Activated CD4-positive, alpha-beta T cell treated with anti-CD3 and anti-CD28 coated beads for 4 hours (primary cell): Measurements from ENCODE around the gene CEP112.
"Not testable (repeated sequence)": the region's sequence is repeated elsewhere in the genome, so short reads cannot be mapped to it uniquely, and the experiment has no call there.

Experiments used
- DNase-seq, 2 donors: peaks; one replicate each; pipeline ENCODE4 v3.0.0-alpha.2; 2020

The CEP112 gene

DNA sequence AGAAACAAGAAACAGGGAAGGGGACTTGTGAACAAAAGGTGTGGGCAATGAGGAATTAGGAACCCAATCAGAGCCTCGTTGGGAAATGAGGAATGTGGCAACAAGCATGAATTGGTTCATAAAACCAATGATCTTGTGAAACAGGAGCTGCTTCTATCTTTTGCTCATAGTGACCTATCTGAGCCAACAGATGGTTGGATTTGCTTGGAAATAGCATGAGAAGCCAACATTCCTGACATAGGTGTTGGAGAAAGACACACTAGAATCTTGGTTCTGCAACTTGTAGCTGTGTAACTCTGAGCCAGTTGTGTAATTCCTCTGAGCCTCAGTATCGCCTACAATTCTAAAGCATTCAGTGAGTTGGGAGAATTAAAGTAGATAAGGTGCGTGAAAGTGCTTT, 378.6 kb downstream of the CEP112 start:
- no peak for DNase-seq

DNA sequence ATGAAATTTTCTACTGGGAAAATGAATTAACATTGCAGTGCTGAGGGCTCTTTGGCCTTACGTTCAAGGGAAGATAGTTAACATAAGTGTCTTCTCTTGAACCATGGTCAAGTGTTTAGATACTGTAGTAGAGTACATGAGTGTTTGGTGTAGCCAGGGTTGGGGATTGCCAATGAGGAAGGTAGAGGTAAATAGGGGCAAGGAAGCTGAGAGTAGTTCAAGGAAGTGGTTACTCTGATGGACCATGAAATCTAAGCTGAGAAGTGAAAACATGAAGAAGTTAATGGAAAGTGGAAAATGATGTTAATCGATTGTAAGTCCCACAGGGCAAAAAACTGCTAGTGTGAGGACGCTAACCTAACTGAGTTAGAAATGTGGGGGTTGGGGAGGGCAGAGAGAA, 380.9 kb downstream of the CEP112 start:
- no peak for DNase-seq

DNA sequence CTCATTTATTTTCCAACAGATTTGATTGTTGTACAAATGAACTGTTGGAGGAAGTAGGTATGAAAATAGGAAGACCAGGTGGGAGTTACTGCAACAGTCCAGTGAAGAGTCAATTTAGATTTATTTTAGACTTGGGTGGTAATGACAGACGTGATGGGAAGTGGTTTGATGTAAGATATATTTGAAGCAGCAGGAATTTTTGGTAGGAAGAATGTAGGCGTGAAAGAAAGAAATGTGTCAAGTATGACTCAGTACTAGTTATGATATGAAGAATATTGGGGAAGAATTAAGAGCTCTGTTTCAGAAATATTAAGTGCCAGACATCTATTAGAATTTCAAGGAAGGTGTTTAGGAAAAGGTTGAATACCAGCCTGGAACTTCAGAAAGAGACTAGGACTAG, 382.6 kb downstream of the CEP112 start:
- no peak for DNase-seq

- not testable (repeated sequence) for DNase-seq
These were observed 383.4 kb downstream of the CEP112 start for GRCh38 chr17:65808566-65808965.

- DNase-seq = no peak
These were observed 384.6 kb downstream of the CEP112 start for GRCh38 chr17:65807361-65807760.

DNA sequence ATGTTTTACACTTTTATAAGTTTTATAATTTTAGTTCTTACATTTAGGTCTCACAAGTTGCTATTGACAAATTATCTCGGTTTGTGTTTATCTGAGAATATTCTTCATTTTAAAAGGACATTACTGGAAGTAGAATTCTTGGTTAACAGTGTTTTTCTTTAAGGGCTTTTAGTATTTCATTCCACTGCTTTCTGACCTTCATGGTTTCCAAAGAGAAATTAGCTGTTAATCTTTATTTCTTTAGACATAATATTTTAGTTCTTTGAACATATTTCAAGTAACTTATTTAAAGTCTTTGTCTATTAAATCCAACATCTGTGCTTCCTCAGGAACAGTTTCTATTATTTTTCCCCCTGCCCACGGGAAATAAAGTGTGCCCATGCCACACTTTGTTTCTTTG, 390.4 kb downstream of the CEP112 start:
- no peak for DNase-seq

- no peak for DNase-seq
These were observed 391.3 kb downstream of the CEP112 start for GRCh38 chr17:65800655-65801054.

DNA sequence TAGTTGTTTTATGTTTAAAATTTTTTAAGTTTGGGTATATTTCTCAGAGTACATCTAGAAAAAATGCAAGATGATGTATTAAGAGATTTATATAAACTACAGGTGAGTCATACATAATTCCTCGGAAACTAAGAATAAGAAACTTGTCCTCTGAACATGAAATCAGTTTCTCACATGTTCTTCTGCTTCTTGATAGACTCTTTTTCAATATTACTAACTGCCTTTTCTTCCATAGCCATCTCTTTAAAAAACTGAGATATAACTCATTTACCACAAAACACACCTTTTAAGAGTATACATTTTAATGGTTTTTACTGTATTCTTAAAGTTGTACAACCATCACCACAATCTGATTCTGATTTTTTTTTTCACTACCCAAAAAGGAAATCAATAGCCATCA, 392.1 kb downstream of the CEP112 start:
- no peak for DNase-seq

DNA sequence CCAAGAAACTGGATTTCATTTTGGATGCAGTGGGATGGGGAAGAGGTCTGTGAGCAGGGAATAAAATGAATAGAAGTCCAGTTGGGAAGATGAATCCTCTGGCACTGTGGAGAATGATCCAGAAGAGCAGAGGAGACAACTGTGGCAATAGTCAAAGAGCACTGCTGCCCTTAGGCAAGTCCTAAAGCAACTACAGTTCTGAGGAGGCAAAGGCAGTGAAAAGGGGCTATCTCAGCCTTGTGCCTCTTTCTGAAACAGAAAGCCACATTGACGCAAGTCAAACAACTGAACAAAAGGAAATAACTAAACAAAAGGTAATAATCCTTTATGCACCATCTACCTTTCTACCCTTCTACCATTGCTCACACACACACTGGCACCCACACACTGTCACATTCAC, 392.5 kb downstream of the CEP112 start:
- no peak for DNase-seq

DNA sequence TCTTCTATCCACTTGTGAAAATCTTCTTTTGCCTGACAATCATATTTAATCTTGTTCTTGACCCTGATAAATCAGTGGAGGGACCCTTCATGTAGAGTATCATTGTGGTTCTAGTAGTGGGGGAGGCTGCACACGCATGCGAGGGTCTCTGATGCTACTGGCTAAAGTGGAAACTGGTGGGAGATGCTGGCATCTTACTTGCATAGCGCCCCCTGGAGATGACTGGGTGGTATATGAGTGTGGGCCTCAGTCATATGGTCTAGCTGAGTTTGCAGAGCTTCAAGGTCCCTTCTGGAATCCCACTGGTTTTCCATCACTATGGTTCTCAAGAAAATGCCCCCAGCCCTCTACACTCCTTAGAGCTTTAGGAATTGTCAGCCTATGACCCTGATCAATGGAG, 394.1 kb downstream of the CEP112 start:
- DNase-seq = peak; percentile 3 to 27

- no peak for DNase-seq
These were observed 394.8 kb downstream of the CEP112 start for GRCh38 chr17:65797101-65797500.

- peak in 1 of 2 donors; percentile 7 for DNase-seq
These were observed 397.4 kb downstream of the CEP112 start for GRCh38 chr17:65794572-65794971.

- no peak for DNase-seq
These were observed 401.7 kb downstream of the CEP112 start for GRCh38 chr17:65790241-65790640.

DNA sequence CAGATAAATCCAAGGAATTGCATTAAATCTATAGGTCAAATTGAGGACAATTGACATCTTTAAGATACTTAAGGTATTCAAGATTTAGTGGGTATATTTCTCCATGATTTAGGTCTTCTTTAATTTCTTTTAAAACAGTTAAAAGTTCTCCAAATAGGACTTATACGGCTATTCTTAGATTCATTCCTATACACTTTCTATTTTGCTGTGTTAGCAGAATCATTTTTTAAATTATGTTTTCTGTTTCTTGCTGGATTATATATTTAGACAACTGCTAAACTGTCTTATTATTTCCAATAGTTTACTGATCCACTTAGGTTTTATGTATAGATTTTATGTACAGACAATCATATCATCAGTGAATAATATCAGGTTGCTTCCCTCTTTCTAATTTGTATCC, 404.4 kb downstream of the CEP112 start:
- DNase-seq = no peak

DNA sequence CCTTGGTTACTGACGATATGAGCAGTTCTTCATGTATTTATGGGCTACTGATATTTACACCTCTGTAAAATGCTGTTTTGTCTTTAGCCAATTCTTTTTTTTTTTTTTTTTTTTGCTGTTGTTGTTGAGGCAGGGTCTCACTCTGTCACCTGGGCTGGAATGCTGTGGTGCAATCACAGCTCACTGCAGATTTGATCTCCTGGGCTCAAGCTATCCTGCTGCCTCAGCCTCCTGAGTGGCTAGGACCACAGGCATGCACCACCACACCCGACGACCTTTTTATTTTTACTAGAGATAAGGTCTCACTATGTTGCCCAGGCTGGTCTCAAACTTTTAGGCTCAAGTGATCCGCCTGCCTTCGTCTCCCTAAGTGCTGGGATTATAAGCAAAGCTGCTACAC, 405.5 kb downstream of the CEP112 start:
- DNase-seq = no peak

DNA sequence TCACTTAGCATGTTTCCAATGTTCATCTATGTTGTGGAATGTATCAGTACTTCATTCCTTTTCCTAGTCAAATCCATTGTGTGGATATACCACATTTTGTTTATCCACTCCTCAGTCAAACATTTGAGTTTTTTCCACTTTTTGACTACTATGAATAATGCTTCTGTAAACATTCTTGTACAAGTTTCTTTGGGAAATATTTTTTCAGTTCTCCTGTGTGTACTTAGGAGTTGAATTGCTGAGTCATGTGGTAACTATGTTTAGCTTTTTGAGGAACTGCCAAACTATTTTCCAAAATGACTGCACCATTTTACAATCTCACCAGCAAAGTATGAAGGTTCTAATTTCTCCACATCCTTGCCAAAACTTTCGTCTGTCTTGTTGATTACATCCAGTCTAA, 406.8 kb downstream of the CEP112 start:
- DNase-seq = no peak

DNA sequence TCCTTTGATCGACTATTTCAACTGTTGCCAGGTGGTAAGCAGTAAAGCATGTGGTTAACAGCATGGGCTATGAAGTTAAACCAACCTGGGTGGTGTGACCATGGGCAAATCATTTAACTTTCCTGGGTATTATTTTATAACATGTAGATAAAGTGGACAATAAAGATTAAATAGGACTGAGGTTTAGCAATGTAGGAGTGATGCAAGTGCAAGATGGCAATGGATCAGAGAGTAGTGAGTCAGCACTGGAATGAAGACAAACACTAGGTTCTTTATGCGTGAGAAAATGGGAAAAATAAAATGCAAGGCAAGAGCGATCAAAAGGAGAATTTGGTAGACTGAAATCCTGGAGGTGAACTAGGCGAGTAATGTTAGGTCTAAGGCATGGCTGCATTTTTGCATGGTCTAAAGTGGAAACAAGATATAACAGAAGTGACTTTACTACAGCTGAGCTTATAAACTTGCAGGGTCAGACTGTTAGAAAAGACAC, 408.0 kb downstream of the CEP112 start:
- no peak for DNase-seq

DNA sequence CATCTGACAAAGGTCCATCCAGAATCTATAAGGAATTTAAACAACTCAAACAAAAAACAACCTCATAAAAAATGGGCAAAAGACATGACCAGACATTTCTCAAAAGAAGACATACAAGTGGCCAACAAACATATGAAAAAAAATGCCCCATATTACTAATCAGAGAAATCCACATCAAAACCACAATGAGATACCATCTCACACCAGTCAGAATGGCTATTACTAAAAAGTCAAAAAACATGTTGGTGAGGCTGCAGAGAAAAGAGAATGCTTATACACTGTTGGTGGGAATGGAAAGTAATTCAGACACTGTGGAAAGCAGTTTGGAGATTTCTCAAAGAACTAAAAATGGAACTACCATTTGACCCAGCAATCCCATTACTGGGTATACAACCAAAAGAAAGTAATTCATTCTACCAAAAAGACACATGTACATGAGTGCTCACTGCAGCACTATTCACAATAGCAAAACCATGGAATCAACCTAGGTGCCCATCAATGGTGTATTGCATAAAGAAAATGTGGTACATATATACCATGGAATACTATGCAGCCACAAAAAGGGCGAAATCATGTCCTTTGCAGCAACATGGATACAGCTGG, 409.7 kb downstream of the CEP112 start:
- not testable (repeated sequence) for DNase-seq

- DNase-seq = no peak
These were observed 411.8 kb downstream of the CEP112 start for GRCh38 chr17:65780111-65780510.

GRCh38 chr17:65776890-65777289, 415.0 kb downstream of the CEP112 start:
- DNase-seq = no peak

GRCh38 chr17:65774787-65775186, 417.1 kb downstream of the CEP112 start:
- DNase-seq = no peak

- DNase-seq = no peak
These were observed 418.9 kb downstream of the CEP112 start for GRCh38 chr17:65772989-65773388.

- DNase-seq = no peak
These were observed 420.2 kb downstream of the CEP112 start for GRCh38 chr17:65771704-65772103.

DNA sequence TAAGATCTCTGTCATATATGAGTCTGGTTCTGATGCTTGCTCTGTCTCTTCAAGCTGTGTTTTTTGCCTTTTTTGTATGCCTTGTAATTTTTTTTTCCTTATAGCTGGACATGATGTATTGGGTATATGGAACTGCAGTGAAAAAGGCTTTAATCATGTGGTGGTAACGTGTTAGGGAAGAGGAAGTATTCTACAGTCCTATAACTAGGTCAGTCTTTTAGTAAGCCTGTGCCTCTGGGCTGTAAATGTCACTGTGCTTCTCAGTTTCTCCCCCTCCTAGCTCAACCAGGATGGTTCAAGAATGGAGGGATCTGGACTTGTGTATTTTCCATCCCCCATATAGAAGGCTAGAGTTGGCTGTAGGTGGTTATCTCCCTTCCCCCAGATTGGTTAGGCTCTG, 428.1 kb downstream of the CEP112 start:
- DNase-seq = no peak

GRCh38 chr17:65762973-65763372, 429.0 kb downstream of the CEP112 start:
- DNase-seq = no peak

DNA sequence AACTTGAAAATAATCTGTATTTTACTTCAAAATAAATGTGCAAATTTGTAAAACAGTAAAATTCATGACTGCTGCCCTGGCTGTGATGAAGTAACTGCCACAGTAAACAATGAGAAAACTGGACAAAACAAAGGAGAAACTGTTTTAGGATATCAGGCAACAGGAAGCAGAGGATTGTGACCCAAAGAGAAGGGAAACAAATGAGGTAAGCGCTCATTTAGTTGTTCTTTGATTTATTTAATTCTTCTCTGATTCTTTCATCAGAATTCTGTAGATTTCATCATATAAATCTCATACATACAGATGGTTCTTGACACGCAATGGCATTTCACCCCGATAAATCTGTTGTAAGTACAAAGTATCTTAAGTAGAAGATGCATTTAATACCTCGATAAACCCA, 432.4 kb downstream of the CEP112 start:
- DNase-seq = no peak
